HG03439 (cell line): Measurements from ENCODE around the gene BIRC5.

Experiments
- ATAC-seq: cut with Tn5 transposase; IDR thresholded peaks from one replicate; pipeline ENCODE4 v1.9.1; 2021; ENCODE audit warnings: mild to moderate bottlenecking, moderate library complexity; ENCODE audit not compliant: unreplicated experiment

Gene BIRC5

GRCh38 chr17:78255029-78255656 lies 41.1 kb downstream of the BIRC5 start:
- ATAC-seq = no peak

GRCh38 chr17:78255953-78256706 lies 42.1 kb downstream of the BIRC5 start:
- no peak for ATAC-seq

- ATAC-seq = no peak
These were observed 42.9 kb downstream of the BIRC5 start for GRCh38 chr17:78256707-78257591.

GRCh38 chr17:78257810-78258322 lies 43.8 kb downstream of the BIRC5 start:
- ATAC-seq = no peak

- no peak for ATAC-seq
These were observed 44.5 kb downstream of the BIRC5 start for GRCh38 chr17:78258323-78259191.

GRCh38 chr17:78259192-78259554 lies 45.1 kb downstream of the BIRC5 start:
- ATAC-seq = no peak

GRCh38 chr17:78263063-78263735 lies 49.1 kb downstream of the BIRC5 start:
- ATAC-seq = no peak

- no peak for ATAC-seq
These were observed 49.8 kb downstream of the BIRC5 start for GRCh38 chr17:78263736-78264340.

- no peak for ATAC-seq
These were observed 50.5 kb downstream of the BIRC5 start for GRCh38 chr17:78264590-78264989.

GRCh38 chr17:78265121-78265520 lies 51.1 kb downstream of the BIRC5 start:
- no peak for ATAC-seq

GRCh38 chr17:78266231-78266631 lies 52.2 kb downstream of the BIRC5 start:
- no peak for ATAC-seq

- ATAC-seq = no peak
These were observed 52.7 kb downstream of the BIRC5 start for GRCh38 chr17:78266771-78267170.

- ATAC-seq = no peak
These were observed 53.4 kb downstream of the BIRC5 start for GRCh38 chr17:78267253-78268073.

GRCh38 chr17:78268191-78268874 lies 54.3 kb downstream of the BIRC5 start:
- no peak for ATAC-seq

GRCh38 chr17:78268951-78269905 lies 55.2 kb downstream of the BIRC5 start:
- no peak for ATAC-seq

GRCh38 chr17:78269955-78270381 lies 55.9 kb downstream of the BIRC5 start:
- no peak for ATAC-seq
